ENCODE results near the gene RBM5.

GRCh38 chr3:50124800-50125178, 36.1 kb downstream of the RBM5 start:
- TF ChIP-seq CTCF (IDR thresholded peaks at IDR 0.05) = no peak
- no peak for TF ChIP-seq ZFX (IDR thresholded peaks at IDR 0.05; ENCODE audit: borderline replicate concordance)

Data from 22Rv1 (cell line).